Measurements from ENCODE around the gene UFSP2. TPM values are rescaled to one million over a fixed set of nuclear protein-coding genes. Genes with fewer than 3 reads are reported as not detected.

Gene UFSP2
- total RNA-seq, 3 donors from 2014 or later, result 19.3 to 32.9 (median 20.2) TPM

GRCh38 chr4:185379326-185380295 is 46.2 kb downstream of the UFSP2 start:
- DNase-seq, result no peak
- Histone ChIP-seq H3K36me3 (ENCODE audit: low read depth) (no peaks in the 10 kb centered on the region), H3K9me3 (no peaks in the 10 kb centered on the region), H3K4me3 (no peak overlapping the region), H3K4me1 (ENCODE audit: low read depth) (peaks cover 3% of the 10 kb centered on the region)
- TF ChIP-seq, protein P1, sequence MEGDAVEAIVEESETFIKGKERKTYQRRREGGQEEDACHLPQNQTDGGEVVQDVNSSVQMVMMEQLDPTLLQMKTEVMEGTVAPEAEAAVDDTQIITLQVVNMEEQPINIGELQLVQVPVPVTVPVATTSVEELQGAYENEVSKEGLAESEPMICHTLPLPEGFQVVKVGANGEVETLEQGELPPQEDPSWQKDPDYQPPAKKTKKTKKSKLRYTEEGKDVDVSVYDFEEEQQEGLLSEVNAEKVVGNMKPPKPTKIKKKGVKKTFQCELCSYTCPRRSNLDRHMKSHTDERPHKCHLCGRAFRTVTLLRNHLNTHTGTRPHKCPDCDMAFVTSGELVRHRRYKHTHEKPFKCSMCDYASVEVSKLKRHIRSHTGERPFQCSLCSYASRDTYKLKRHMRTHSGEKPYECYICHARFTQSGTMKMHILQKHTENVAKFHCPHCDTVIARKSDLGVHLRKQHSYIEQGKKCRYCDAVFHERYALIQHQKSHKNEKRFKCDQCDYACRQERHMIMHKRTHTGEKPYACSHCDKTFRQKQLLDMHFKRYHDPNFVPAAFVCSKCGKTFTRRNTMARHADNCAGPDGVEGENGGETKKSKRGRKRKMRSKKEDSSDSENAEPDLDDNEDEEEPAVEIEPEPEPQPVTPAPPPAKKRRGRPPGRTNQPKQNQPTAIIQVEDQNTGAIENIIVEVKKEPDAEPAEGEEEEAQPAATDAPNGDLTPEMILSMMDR (IDR thresholded peaks at IDR 0.05), result no peak
- no peak for ATAC-seq
- intact Hi-C loops (cut with DNase I, micrococcal nuclease), result no loop called here

GRCh38 chr4:185378264-185378663 is 47.5 kb downstream of the UFSP2 start:
- no peaks in the 10 kb centered on the region for H3K9me3 ChIP-seq
- no peak overlapping the region for H3K4me3 ChIP-seq
- TF ChIP-seq, protein P1 (IDR thresholded peaks at IDR 0.05), result no peak
- H3K4me1 ChIP-seq (ENCODE audit: low read depth), result no peaks in the 10 kb centered on the region
- ATAC-seq (no peak), DNase-seq (no peak)
- no peaks in the 10 kb centered on the region for H3K36me3 ChIP-seq (ENCODE audit: low read depth)
- intact Hi-C loops (cut with DNase I, micrococcal nuclease), result no loop called here

GRCh38 chr4:185374573-185374972 is 51.2 kb downstream of the UFSP2 start:
- H3K4me1 ChIP-seq (ENCODE audit: low read depth), result no peaks in the 10 kb centered on the region
- TF ChIP-seq, protein P1 (IDR thresholded peaks at IDR 0.05), result no peak
- intact Hi-C loops (cut with DNase I, micrococcal nuclease), result no loop called here
- DNase-seq (no peak), ATAC-seq (no peak)
- no peaks in the 10 kb centered on the region for H3K9me3 ChIP-seq
- H3K36me3 ChIP-seq (ENCODE audit: low read depth), result no peaks in the 10 kb centered on the region
- no peak overlapping the region for H3K4me3 ChIP-seq

GRCh38 chr4:185374027-185374426 is 51.7 kb downstream of the UFSP2 start:
- ATAC-seq (no peak), DNase-seq (no peak)
- Histone ChIP-seq H3K4me3 (no peak overlapping the region), H3K36me3 (ENCODE audit: low read depth) (no peaks in the 10 kb centered on the region), H3K9me3 (no peaks in the 10 kb centered on the region), H3K4me1 (ENCODE audit: low read depth) (no peaks in the 10 kb centered on the region)
- TF ChIP-seq, protein P1 (IDR thresholded peaks at IDR 0.05), result no peak
- intact Hi-C loops (cut with DNase I, micrococcal nuclease), result no loop called here

DNA sequence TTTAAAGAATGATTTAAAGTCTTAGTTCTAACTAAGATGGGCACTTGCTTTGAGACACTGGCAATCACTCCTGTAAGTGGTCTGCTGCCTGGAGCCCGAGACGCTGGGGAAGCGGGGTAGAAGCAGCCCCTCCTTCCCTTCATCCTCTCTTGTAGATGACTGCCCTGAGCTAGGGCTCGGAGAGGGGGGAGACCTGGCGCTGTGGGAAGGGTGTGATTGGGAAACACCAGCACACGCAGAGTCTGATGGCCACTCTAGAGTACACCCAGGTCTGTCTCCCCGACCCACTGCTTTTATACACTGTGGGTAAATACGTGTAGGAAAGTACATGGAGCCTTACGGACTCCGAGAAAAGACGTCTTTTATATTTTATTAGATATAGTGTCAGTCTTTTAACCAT is 54.1 kb downstream of the UFSP2 start:
- no peak for DNase-seq
- TF ChIP-seq, protein P1 (IDR thresholded peaks at IDR 0.05), result no peak
- ATAC-seq, result no peak
- Histone ChIP-seq H3K4me1 (ENCODE audit: low read depth) (no peaks in the 10 kb centered on the region), H3K36me3 (ENCODE audit: low read depth) (no peaks in the 10 kb centered on the region), H3K9me3 (no peaks in the 10 kb centered on the region), H3K4me3 (no peak overlapping the region)
- intact Hi-C loops (cut with DNase I, micrococcal nuclease), result no loop called here
